Body of pancreas (tissue), 4 donors: ENCODE data around the gene ANO10. TPM values are rescaled to one million over a fixed set of nuclear protein-coding genes. Genes with fewer than 3 reads are reported as not detected.
"Not testable (repeated sequence)": the region's sequence is repeated elsewhere in the genome, so short reads cannot be mapped to it uniquely, and the experiment has no call there.

ENCODE experiments used
- ATAC-seq: fragments of 150-250 bp; one replicate; pipeline ENCODE4 v1.9.1; 2016
- DNase-seq, 4 donors: peaks; one replicate each; pipeline ENCODE4 v3.0.0-alpha.2; 2019
- H3K27ac ChIP-seq, 4 donors: fragments of 200-600 bp; sonication (generic); 1 replicate in 3 of 4; 2 replicates in 1 of 4; pipeline versions ENCODE4 v1.5.1 to v1.6.1; 2016 to 2019; ENCODE audit warnings: mild to moderate bottlenecking in 1 of 4, mixed read lengths in 1 of 4, moderate library complexity in 1 of 4
- H3K27me3 ChIP-seq, 2 donors: fragments of 200-600 bp; sonication (generic); one replicate each; pipeline ENCODE4 v1.6.0; 2016; ENCODE audit warnings: mild to moderate bottlenecking in 1 of 2
- H3K36me3 ChIP-seq, 2 donors: fragments of 200-600 bp; sonication (generic); replicated peaks in 1 of 2; 2 replicates each; pipeline ENCODE4 v1.5.1; 2016; ENCODE audit warnings: low read depth in 2 of 2; ENCODE audit not compliant: insufficient read depth in 1 of 2
- H3K4me1 ChIP-seq: fragments of 200-600 bp; sonication (generic); one replicate; pipeline ENCODE4 v1.6.0; 2016
- H3K4me3 ChIP-seq, 2 donors: fragments of 200-600 bp; sonication (generic); 1 replicate in 1 of 2; 2 replicates in 1 of 2; pipeline ENCODE4 v1.5.1; 2016 to 2019
- H3K9me3 ChIP-seq, 3 donors: fragments of 200-600 bp; sonication (generic); 1 replicate in 2 of 3; 2 replicates in 1 of 3; pipeline ENCODE4 v1.5.1; 2016
- POLR2A ChIP-seq, 3 donors: fragments of 450-650 bp; IDR thresholded peaks; one replicate each; pipeline ENCODE4 v1.6.1; 2016; ENCODE audit warnings: antibody characterized with exemption in 3 of 3, mild to moderate bottlenecking in 2 of 3
- WGBS, 2 donors: methylation state at CpG; one replicate each; pipeline ENCODE4 v1.1.5; 2017; 5-methylcytosine and 5-hydroxymethylcytosine counted together
- intact Hi-C: fragments of 100-400 bp; cut with DNase I; formaldehyde crosslinking; loops from one replicate; pipeline ENCODE4 v1.15.1; 2023
- total RNA-seq, 2 donors: library from RNA; depleted of rRNA; stranded (reverse); fragments of >200 nt; gene quantifications; one replicate each; pipeline ENCODE4 v1.1.0, GENCODE V29; 2016
- TF ChIP-seq, protein P1 (sequence below), 7 experiments: fragments of 450-650 bp in 4 of 7; fragments of 200-600 bp in 3 of 7; sonication (generic) in 3 of 7; IDR thresholded peaks; one replicate each; pipeline ENCODE4 v1.5.1; 2016 to 2019; ENCODE audit warnings: antibody characterized with exemption in 7 of 7

Gene ANO10
- total RNA-seq, 2 donors from 2014 or later, result 14.3 to 16.2 TPM

- intact Hi-C loops, result loop anchor here (10.0 kb wide), 1 partner anchor 655 kb away; no protein-coding TSS in a partner anchor
- no peak overlapping the region for H3K27ac ChIP-seq
- no peak overlapping the region for H3K4me3 ChIP-seq
- no peaks in the 10 kb centered on the region for H3K36me3 ChIP-seq
- no peaks in the 10 kb centered on the region for H3K27me3 ChIP-seq
- DNase-seq, result no peak
- WGBS, 2 donors, result 83 to 91% methylated on average over 4 of the region's 4 CpGs
- no peaks in the 10 kb centered on the region for H3K4me1 ChIP-seq
- no peak for ATAC-seq
- H3K9me3 ChIP-seq, result no peaks in the 10 kb centered on the region
- TF ChIP-seq POLR2A (IDR thresholded peaks at IDR 0.05), result no peak
- TF ChIP-seq, protein P1, sequence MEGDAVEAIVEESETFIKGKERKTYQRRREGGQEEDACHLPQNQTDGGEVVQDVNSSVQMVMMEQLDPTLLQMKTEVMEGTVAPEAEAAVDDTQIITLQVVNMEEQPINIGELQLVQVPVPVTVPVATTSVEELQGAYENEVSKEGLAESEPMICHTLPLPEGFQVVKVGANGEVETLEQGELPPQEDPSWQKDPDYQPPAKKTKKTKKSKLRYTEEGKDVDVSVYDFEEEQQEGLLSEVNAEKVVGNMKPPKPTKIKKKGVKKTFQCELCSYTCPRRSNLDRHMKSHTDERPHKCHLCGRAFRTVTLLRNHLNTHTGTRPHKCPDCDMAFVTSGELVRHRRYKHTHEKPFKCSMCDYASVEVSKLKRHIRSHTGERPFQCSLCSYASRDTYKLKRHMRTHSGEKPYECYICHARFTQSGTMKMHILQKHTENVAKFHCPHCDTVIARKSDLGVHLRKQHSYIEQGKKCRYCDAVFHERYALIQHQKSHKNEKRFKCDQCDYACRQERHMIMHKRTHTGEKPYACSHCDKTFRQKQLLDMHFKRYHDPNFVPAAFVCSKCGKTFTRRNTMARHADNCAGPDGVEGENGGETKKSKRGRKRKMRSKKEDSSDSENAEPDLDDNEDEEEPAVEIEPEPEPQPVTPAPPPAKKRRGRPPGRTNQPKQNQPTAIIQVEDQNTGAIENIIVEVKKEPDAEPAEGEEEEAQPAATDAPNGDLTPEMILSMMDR (IDR thresholded peaks at IDR 0.05), result no peak
These were observed 72.1 kb downstream of the ANO10 start for GRCh38 chr3:43549626-43550290.

GRCh38 chr3:43544277-43544676 is 77.5 kb downstream of the ANO10 start:
- not testable (repeated sequence) for H3K27me3 ChIP-seq, H3K4me1 ChIP-seq, DNase-seq, H3K36me3 ChIP-seq, H3K9me3 ChIP-seq, H3K4me3 ChIP-seq, H3K27ac ChIP-seq
- intact Hi-C loops, result loop anchor here (10.0 kb wide), 1 partner anchor 661 kb away; no protein-coding TSS in a partner anchor
- peak; percentile 63 for ATAC-seq
- 95 to 100% methylated on average over 3 of the region's 3 CpGs for WGBS, 2 donors
- TF ChIP-seq, protein P1 (IDR thresholded peaks at IDR 0.05), result peak in 6 of 7 experiments; percentile 45 to 72 (median 67)

GRCh38 chr3:43542328-43543043 is 79.3 kb downstream of the ANO10 start:
- 82 to 90% methylated on average over 4 of the region's 4 CpGs for WGBS, 2 donors
- DNase-seq (no peak), ATAC-seq (no peak)
- H3K4me3 ChIP-seq, result no peak overlapping the region
- H3K27ac ChIP-seq, result no peak overlapping the region
- H3K36me3 ChIP-seq, result no peaks in the 10 kb centered on the region
- intact Hi-C loops, result loop anchor here (10.0 kb wide), 1 partner anchor 662 kb away; no protein-coding TSS in a partner anchor
- TF ChIP-seq, protein P1 (IDR thresholded peaks at IDR 0.05), result no peak
- no peak for TF ChIP-seq POLR2A (IDR thresholded peaks at IDR 0.05)
- H3K4me1 ChIP-seq, result no peaks in the 10 kb centered on the region
- no peaks in the 10 kb centered on the region for H3K9me3 ChIP-seq
- H3K27me3 ChIP-seq, result no peaks in the 10 kb centered on the region

- H3K27ac ChIP-seq, result no peak overlapping the region
- H3K9me3 ChIP-seq, result no peaks in the 10 kb centered on the region
- intact Hi-C loops, result loop anchor here (10.0 kb wide), 1 partner anchor 664 kb away; no protein-coding TSS in a partner anchor
- H3K36me3 ChIP-seq, result no peaks in the 10 kb centered on the region
- H3K27me3 ChIP-seq, result no peaks in the 10 kb centered on the region
- no peaks in the 10 kb centered on the region for H3K4me1 ChIP-seq
- H3K4me3 ChIP-seq, result no peak overlapping the region
- no peak for DNase-seq
- TF ChIP-seq, protein P1 (IDR thresholded peaks at IDR 0.05), result no peak
- TF ChIP-seq POLR2A (IDR thresholded peaks at IDR 0.05), result no peak
- ATAC-seq, result no peak
These were observed 81.2 kb downstream of the ANO10 start for GRCh38 chr3:43540624-43541023.
